ENCODE data around the gene SLC25A17.
"Not testable (repeated sequence)": the region's sequence is repeated elsewhere in the genome, so short reads cannot be mapped to it uniquely, and the experiment has no call there.

The SLC25A17 gene, protein sequence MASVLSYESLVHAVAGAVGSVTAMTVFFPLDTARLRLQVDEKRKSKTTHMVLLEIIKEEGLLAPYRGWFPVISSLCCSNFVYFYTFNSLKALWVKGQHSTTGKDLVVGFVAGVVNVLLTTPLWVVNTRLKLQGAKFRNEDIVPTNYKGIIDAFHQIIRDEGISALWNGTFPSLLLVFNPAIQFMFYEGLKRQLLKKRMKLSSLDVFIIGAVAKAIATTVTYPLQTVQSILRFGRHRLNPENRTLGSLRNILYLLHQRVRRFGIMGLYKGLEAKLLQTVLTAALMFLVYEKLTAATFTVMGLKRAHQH

DNA sequence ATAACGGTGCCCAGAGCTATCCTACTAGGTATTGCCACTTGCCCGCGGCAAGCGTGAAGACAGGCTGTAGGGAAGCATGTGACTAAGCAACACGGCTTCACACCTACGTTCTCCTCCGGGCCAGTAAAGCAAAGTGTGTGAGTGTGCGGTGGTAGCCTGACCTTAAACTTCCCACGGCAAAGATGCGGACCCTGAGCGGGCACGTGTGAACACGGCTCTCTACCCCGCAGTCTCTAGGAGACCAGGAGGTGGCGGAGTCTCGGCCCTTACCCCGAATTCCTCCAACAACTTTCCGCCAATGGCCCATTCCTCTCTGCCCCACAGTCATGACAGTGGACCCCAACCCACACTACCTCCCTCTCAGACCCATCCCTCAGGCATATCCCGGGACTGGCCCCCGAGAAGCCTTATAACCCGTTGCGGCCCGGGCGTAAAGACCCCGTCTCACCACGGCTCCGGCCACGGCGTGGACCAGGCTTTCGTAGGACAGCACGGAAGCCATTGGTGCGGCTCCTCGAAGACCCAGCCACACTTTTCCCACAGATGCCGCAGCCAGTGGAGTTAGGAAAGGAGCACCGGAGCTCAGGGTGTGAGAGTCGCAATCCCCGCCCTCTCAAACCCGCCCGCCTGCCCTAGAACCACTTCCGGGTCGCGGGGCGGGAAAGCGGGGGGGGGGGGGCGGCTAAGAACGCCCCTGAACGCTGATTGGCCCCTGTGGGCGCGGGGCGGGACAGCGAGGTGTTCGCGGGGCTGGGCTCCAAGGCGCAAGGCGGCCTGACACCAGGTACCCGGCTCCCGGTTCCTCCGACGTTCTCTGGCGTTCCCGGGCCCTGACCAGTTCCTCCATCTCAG lies at the start of gene SLC25A17:
Gene SLC25A17, minus strand, starts transcription at position 600 of the 852 bp plus-strand sequence. Its CDS starts 98 bp downstream, at position 502.
- DNase-seq, result peak; percentile 93

DNA sequence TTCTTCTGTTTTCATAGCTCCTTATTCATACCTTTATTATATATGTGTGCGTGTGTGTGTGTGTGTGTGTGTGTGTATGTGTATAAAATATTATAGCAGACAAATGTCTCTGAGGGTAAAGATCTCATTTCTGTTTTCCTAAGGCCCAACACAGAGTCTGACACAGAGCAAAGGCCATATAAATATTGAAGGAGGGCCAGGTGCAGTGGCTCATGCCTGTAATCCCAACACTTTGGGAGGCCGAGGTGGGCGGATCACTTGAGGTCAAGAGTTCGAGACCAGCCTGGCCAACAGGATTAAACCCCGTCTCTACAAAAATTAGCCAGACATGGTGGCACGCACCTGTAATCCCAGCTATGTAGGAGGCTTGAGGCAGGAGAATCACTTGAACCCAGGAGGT lies 49.2 kb upstream of the SLC25A17 start:
- not testable (repeated sequence) for DNase-seq

DNA sequence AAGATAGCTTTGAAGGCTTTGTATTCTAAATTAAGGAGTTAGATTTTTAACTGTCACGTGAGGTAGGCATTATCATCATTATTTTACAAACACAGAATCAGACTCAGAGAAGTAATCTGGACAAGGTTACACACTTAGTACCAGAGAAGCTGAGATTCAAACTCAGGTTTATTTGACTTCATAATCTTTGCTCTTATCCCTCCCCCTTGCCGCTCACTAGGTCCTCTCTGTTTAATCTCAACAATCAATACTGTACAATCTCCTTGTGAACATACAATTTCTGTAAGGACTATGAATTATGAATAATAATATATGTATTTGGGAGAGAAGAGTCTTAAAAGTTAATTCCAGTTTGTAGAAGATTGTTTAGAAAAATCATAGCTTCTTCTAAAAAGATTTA lies 48.0 kb upstream of the SLC25A17 start:
- DNase-seq, result no peak

DNA sequence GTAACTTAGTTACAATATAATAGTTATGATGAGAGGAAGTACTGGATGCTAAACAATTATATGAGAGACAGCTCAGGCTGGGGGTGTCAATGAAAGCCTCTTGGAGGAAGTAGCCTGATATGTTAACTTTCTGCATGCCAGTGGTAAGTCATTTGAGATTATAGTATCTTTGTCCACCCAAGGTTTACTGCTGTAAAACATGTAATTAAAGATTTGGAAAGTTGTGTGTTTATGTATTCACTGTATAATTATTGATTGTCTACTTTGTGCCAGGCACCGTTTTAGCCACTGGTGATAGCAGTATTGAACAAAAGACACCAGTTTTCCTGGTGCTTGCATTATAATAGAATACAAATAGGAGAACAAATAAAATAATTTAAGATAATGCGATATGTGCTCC lies 43.4 kb upstream of the SLC25A17 start:
- DNase-seq, result no peak

DNA sequence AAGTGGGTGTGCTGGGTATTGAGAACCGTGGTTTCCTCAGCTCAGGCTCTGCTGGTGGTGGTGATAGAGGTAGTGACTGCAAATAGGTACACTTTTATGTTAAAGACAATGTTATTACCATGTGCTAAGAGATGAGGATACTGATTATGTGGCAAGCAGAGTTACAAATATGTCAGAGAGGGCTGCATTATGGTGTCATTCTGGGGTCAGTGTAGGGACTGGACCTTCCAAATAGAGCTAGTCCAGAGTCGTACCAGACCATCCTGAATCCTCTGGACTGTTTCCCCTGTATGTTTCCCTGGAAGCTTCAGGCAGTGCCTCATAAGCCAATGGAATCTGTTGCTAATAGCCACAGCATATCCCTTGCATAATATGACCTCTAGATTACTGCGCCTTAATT lies 42.9 kb upstream of the SLC25A17 start, which contains the start of gene DNAJB7:
Gene DNAJB7, minus strand, starts transcription at position 101 of the 400 bp plus-strand sequence. CDS start 119 bp downstream, outside the sequence.
- DNase-seq, result no peak

DNA sequence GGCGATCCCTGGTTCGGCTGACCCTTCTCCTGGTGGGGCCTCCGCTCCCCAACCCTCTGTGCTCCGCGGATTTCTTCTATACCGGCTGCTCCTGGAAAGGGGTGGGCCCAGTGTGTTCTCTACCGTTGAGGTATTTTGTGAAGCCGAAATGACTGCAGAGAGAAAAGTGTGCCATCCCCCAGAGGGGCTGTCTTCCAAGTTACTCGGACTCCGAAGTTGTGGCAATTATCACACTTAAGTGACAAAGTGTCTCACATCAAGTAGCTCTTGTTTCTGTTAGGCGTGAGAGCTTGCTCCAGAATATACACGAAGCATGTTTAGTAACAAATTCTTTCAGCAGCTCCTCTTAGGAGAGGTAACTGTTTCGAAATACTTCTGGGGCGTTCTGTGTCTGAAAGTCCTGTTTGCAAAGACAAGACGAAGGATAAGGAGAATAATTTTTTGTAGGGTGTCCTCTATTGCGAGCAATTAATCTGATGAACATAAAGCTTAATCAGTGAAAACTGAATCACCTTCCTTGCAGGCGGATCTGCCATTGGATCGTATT lies 38.2 kb upstream of the SLC25A17 start:
- no peak for DNase-seq

DNA sequence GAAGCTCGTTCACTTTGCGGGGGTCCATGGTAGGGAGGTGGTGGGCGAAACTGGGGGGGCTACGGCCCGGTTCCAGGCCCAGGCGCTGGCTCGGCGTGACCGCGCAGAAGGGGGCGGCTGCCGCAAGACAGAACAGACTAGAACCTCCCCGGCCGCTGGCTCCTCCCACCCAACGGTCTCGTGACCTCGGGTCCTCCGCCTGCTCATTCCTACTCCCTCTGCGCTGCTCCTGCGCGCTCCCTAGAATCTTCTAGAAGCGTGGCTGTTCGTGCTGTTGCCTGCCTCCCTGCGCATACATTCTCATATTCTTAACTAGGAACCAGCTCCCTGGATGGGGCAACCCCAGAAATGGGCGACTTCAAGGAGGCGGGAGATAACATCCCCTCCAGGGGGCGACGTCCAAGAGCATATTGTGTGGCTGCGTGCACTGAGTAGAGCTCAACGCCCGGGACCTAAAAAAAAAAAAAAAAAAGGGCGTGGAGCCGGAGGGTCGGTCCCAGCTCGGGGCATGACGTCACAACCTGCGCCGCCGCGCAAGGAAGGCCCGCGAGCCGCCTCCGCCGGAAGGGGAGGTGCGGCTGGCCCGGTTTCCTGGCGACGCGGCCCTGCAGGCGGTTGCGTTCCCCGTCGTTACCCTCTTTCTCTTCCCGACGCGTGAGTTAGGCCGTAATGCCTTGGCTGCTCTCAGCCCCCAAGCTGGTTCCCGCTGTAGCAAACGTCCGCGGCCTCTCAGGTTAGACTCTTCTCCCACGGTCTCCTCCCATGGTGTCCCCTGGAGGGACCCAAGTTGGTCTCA lies 37.6 kb upstream of the SLC25A17 start, which contains the start of the genes ST13 and XPNPEP3:
Gene ST13, minus strand, starts transcription at position 127 of the 796 bp plus-strand sequence. Its CDS starts 99 bp downstream, at position 28.
Gene XPNPEP3, plus strand, starts transcription at position 636 of the 796 bp plus-strand sequence. Its CDS starts 34 bp downstream, at position 670.
- DNase-seq, result peak; percentile 99

DNA sequence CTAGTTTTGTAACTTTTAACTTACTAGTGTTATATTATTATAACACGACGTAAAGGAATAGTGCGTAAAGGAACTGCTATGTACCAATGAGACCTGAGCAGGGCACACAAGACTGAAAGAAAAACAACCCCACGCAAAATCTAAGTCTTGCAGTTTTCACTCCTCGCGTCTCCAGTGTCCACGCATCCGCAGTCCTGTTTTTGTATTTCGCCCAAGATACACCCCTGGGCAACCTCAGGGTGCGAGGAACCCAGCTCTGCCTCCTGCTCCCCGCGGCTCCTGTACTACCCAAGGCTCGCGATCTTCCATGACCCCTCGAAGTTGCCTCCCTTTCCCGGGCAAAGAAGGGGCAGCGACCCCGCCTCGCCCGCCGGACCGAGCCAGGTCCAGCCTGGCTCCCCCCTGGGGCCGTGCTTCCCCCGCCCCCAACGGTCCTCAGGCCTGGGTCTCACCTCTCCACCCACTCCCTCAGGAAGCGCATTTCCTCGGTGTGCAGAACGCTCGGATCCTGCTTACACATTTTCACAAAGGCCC lies 36.9 kb upstream of the SLC25A17 start:
- no peak for DNase-seq

DNA sequence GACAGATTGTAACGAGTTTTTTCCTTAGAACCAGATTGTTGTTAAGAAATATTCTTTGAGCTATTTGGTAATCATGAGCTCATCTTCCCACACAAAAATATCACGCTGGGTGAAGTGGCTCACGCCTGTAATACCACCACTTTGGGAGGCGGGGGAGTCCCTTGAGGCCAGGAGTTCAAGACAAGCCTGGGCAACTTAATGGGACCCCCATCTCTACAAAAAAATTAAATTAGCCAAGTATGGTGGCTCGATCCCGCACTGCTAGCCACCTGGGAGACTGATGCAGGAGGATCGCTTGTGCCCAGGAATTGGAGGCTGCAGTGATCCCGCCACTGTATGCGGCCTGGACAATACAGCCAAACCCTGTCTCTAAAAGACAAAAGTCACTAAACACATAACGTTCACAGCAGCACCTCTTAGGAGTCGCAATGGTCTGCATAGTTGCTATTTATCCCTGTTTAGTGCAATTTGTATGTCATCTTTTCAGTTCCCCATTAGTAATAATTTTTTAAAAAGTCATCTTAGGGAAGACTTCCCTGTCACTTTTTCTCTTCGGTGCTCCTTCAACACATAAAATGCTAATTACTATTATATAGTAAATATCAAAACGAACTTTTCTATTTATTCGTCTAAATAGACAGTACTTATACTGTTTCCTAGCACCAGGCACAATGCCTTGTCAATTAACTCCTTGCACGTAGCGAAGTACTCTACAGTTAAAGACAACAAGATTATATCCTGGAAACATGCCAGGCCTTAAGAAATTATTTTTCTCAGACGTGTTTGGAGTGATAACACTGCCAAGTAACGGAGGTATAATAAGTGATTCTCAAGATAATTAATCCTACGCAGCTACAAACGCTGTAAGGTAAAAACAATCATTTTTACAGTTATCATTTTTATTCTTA lies 36.2 kb upstream of the SLC25A17 start:
- no peak for DNase-seq

DNA sequence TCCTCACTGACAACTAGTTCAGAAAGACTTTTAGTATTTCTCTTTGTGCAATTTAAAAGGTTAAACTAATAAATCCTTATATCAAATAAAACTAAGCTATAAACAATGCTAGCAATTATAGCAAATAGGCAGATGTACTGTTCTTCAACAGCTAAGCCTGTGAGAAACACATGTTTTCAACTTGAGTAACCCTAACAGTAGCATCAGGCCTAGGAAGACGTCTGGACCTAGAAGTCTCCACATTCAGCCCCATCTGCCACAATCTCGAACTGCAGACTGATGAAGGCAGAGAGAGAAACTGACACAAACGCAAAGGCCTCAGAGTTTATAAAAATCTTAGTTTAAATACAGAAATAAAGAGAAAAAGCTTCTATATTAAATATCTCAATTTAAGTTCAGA lies 34.8 kb upstream of the SLC25A17 start:
- no peak for DNase-seq

DNA sequence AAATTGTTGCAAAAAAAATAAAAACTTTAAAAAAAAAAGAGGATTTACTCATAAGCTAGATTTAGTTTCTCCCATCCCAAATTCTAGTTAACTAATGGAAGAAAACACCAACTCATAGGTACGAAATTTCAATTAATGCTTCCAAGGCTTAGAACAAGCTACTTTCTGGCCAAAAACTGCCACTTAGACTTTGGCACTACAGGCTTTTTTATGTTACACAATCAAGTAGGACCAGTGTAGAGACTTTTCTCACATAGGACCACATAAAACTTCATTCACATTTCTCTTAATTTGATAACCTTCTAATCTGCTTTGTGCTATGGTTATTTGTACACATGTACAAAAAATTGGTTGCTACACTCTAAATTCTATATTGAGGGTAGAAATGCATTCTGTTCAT lies 34.2 kb upstream of the SLC25A17 start:
- DNase-seq, result no peak

DNA sequence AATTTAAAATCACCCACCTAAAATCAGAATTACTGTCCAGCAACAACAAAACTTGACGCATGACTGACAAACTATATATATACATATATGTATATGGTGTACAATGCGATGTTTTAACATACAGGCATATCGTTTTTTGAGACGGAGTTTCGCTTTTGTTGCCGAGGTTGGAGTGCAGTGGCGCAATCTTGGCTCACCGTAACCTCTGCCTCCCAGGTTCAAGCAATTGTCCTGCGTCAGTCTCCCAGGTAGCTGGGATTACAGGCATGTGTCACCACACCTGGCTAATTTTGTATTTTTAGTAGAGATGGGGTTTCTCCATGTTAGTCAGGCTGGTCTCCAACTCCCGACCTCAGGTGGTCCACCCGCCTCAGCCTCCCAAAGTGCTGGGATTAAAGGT lies 26.7 kb upstream of the SLC25A17 start:
- DNase-seq, result not testable (repeated sequence)

DNA sequence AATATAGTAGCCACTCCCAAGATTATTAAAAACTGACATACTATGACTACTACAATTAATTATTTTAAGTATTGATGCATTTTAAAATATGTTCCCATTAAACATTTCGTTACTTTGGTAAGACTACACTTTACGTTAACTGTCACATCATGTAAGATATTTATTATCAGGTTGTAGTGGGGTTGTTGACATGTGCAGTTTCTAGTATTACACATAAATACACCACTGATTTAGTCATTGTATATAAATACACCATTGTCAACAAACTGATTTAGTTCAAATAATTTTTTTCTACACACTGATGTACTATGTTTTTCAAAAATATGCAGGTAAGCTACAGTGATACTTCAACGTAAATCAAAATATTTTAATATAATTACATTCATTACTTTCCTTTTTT lies 25.8 kb upstream of the SLC25A17 start:
- DNase-seq, result no peak

DNA sequence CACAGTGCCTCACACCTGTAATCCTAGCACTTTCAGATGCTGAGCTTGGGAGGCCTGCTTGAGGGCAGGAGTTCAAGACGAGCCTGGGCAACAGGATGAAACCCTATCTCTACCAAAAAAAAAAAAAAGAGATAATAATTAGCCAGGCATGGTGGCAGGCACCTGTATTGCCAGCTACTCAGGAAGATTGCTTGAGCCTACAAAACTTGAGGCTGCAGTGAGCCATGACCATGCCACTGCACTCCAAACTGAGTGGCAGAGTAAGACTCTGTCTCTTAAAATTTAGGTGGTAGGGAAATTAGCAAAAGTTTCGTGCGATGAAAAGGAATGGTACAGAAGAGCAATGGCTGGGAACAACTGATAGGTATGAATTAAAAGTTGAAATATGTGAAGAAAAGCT lies 19.3 kb upstream of the SLC25A17 start:
- DNase-seq, result no peak

DNA sequence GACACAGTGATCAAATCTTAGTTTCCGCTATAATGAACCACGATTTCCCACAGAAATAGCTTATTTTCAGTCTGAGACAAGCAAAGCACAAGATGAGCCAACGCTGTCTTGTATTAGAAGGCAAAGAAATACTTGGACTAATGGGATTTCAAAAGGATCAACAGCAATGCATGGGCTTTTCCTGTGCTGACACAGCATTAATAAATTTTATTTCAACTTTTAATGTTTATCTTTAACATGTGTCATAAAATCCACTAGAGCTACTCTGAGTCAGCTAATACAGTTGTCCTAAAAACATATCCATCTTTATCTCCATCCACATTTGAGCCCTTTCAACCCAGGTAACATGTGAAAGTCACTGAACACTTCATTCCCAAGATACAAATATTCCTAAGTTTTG lies 15.5 kb upstream of the SLC25A17 start:
- DNase-seq, result no peak

DNA sequence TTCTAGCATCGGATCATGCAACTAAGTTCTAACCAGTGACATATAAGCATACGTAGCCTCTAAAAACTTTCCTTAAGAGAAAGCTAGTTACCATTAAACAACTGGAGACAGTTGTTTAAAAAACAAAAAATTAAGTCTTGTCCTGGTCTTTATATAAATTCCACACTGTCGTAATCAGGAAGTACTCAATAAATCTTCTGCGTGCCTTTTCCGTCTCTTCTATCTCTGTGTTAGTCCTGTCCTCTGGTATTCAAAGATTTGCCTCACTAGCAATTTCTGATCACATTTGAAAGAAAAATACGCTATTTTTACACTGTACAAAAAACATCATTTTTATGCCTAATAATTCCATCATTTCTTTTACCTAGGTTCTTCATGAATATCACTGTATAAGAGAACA lies 10.0 kb upstream of the SLC25A17 start:
- no peak for DNase-seq

DNA sequence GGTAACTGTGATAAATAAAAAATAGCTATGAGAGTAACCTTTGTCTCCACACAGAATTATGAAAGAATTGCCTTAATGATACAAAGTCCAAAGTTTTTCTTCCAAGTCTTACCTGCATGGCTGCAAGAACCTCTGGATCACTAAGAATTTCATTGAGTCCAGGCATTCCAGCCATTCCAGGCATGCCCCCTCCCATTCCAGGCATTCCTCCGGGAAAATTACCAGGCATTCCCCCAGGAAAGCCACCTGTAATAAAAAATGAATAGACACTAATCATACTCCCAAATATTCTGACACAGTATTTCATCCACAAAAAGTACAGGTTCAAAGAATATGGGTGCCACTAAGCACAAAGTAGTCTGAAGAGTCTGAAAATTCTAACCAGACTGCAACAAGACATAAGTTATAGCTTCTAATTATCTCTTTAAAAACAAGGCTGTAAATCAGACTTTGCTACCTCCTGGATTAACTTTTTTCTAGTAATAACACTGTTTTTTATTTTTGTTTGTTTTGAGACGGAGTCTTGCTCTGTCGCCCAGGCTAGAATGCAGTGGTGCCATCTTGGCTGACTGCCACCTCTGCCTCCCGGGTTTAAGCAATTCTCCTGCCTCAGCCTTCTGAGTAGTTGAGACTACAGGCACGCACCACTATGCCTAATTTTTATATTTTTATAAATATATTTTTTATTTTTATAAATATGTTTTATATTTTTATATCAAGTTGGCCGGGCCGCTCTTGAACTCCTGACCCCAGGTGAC lies 8.0 kb upstream of the SLC25A17 start:
- no peak for DNase-seq

DNA sequence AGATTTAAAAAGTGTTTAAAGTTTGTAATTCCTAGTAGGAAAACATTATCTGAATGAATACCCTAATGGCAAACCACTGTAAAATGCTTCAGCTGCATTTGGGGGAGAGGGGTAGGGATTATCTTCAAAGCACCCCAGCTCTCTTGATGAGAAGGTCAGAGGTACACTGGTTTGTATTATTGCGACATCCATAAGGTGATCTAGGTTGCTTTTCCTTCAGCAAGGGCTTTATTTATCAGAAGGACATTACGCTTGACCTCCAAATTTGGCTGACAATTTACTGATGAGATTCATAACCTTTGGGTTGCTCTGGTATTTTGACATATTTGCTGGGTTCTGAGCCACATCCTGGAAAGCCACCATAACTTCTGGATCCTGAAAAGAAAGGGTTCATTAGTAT lies 7.1 kb upstream of the SLC25A17 start:
- not testable (repeated sequence) for DNase-seq

DNA sequence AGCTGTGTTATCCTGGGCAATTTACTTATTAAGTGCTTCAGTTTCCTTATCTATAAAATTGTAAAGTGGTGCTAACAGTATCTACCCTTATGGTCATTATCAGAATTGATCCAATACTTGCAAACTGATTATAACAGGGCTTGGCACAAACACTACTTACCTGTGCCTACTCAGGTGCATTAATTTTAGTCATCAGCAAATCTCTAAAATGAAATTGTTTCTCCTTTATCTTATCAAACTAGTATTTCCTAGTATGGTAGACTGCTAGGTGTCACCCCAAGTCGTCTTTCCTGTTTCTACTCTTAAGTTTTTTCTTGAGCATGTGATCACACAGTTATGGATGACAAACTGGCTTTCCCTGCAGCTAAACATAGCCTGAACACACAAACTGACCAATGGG lies 4.3 kb upstream of the SLC25A17 start:
- DNase-seq, result no peak

DNA sequence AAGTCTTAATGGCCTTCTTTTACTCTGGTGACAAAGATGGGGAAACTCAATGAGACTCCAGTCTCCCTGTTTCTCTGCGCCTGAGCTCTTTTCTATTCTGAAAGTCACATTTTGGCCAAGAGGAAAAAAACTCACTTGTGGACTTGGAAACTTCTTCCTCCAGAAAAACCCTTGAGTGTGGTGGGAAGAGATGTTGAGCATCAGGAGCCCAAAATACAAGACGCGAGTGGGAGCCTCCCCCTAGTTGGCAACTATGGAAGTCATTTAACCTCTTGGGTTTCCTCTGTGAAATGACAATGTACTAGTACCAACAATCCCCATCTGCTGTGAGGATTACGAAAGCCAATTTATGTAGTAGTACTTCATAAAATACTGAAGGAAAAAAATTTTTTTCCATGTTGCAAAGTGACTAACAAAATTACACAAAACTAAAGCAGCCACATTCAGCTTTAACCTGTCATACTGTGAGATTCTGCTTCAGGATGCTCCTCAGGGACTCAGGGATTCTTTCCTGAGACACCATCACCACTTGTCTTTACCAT lies 524 bp upstream of the SLC25A17 start:
- no peak for DNase-seq
